HG02571 (cell line): ENCODE measurements around the gene CADPS2.
"Not testable (repeated sequence)": the region's sequence is repeated elsewhere in the genome, so short reads cannot be mapped to it uniquely, and the experiment has no call there.

Experiments
- ATAC-seq: cut with Tn5 transposase; IDR thresholded peaks from one replicate; pipeline ENCODE4 v1.9.1; 2021; ENCODE audit warnings: mild to moderate bottlenecking, moderate library complexity; ENCODE audit not compliant: unreplicated experiment

Gene CADPS2

GRCh38 chr7:122717356-122718089 is 168.7 kb downstream of the CADPS2 start:
- ATAC-seq, result no peak

DNA sequence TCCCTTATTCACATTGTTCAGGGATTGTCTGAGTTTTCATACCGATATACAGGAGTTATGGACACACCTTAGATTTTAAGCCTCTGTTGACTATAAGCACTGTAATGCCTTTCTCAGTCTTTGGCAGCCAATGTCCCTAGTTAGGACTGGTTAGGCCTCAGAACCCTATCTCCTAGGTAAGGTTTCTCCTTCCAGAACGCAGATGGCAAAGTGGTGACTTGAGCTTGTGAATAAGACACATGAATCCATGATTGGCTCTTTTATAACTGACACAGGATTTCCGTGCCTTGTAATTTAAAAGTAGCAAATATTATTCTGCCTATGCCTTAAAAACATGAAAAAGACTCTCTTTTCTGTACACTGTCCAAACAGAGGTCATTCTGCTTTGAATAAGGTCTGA is 171.1 kb downstream of the CADPS2 start:
- ATAC-seq, result no peak

- no peak for ATAC-seq
Measured at GRCh38 chr7:122710916-122711315, 175.3 kb downstream of the CADPS2 start.

DNA sequence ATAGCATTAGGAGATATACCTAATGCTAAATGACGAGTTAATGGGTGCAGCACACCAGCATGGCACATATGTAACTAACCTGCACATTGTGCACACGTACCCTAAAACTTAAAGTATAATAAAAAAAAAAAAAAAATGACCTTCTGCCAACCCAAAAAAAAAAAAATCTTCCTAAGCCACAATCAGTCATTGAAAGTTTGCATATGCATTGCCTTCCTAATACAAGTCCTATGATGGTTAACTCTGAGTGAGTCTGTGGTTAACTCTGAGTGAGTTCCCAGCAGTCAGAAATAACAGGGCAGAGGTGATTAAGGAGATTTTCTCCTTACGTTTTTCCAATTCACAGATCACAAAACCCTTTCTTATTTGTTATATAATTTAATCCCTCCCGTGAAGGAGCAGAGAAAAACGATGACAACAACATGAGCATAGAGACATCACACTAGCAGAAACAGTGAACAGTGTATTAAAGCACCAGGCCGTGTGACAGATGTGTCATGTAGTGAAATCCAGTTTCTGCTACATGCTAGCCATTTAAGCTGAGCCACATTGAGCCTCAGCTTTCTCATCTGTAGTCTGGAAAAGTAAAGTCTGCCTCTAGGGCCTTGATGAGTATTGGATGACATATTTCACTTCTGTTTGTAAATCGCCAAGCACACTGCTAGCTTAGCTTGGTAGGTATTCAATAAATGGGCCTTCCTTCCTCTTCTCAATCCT is 176.2 kb downstream of the CADPS2 start:
- no peak for ATAC-seq

DNA sequence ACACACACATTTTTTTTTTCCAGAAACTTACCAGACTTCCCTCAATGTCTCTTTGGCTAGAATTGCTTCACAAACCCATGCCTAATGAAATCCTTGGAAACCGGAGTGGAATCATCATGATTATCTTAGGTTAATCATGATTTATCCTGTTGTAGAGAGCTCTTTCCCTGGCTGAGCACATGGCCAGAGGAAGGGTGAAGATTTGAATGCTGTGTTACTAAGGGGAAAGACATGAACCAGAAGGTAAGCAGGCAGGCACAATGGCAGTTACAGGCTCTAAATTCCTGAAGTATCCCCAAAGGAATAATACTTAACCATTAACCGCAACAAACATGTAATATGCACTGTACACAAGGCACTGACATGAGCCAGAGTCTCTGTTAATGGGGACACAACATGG is 179.4 kb downstream of the CADPS2 start:
- ATAC-seq, result no peak

DNA sequence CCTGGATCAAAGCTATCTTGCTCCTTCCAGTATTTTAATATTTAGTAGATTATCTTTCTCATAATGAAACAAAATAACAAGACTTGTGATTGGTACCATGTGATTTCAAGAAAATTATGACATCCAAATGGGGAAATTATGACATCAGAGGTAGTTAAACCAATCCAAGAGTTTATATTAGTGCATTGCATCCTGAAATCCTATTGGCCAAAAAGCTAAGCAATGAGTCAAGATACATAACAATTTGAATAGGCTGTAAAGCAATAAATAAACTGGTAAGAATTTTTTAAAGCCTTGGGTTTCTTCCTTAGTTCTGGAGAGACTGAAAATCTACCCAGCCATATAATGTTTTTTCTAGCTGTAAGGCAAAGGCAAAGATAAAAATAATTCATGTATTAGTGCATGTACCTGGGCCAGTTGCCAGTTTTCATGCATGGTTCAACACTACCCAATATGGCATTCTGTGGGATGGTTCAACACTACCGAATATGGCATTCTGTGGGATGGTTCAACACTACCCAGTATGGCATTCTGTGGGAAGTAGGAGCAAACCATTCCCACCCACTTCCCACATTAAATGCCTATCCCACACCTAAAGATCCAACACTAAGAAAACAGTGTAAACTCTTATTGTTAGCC is 183.3 kb downstream of the CADPS2 start, which contains the start of gene RNF148:
Gene RNF148 (minus strand): TSS at position 51 of the 639 bp plus-strand sequence. CDS start 172 bp downstream, outside the sequence.
- ATAC-seq, result no peak

DNA sequence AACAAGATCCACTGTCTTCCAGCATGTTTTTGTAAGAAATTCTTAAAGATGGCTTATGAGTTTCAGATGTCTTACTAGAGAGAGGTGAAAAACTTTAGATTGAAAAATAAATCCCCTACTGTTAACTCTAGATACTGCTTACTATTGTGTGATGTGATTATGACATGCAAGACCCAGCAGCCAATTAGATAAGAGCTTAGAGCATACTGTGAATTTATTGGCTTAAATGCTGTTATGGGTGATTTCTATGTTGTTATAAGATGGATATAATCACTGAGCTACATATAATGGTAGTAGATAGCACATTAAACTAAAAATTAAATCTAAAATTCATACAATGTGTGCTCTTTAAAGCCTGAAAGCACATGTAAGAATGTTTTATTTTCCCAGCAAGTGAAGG is 187.2 kb downstream of the CADPS2 start, which contains the start of gene RNF133:
Gene RNF133 (minus strand): TSS at position 101 of the 400 bp plus-strand sequence. CDS start 199 bp downstream, outside the sequence.
- no peak for ATAC-seq

DNA sequence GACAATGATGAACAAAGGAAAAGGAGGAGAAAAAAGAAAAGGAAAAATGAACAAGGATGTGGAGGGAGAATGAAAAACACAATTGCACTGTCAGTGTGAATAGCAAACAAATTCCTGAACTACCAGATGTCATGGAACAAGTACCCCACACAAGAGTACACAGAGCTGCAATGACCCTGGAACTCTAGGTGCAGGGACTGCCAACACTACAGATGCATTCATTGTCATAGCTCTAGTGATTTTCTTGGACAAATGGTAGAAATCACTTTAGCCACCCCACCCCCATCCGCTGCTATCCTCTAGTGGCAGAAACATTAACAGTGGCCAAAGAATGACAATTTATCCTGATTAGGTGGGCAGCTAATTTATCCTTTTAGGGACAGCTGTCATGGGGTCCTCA is 190.4 kb downstream of the CADPS2 start:
- no peak for ATAC-seq

DNA sequence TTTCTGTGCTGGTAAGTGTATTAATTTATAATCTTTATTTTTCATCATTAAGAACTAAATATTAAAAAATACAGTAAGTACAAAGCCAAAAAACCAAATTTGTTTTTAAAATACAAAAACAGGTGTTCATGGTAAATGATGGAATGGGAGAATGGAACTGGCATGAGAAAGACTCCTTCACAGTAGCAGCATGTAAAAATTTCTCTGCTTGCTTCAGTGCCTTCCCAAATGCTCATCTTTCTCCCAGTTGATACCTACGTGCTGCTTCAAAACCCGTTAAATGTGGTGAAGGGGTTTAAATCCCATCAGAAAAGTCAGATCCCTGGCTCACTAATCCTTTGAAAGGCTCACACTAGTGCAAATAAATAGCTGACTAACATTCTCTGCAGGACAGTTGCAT is 191.6 kb downstream of the CADPS2 start:
- ATAC-seq, result no peak

DNA sequence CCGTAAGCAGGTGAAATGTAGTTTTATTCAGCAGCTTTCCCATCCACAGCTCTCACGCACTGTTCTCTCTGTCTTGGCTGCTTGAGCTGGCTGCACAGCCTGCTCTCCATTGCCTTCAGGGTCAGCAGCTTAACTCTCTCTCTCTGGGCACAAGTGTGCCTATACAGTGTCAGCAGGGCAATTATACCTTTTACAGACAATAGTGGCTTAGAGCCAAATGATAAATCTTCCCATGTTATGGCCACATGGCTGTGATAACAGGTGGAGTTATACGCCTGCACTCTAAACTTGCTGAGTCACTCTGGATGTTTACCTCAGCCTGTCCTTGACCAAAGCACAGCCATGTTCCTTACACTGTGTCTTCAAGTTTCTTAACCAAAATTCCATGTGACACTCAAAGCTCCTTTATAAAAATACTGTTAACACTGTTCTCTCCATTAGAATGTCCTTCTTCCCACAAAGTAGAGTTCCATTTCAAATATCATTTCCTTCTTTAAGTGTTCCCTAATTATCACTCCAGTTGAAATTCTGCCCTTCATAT is 193.4 kb downstream of the CADPS2 start:
- ATAC-seq, result no peak

- ATAC-seq, result no peak
Measured at GRCh38 chr7:122691569-122692235, 194.6 kb downstream of the CADPS2 start.

DNA sequence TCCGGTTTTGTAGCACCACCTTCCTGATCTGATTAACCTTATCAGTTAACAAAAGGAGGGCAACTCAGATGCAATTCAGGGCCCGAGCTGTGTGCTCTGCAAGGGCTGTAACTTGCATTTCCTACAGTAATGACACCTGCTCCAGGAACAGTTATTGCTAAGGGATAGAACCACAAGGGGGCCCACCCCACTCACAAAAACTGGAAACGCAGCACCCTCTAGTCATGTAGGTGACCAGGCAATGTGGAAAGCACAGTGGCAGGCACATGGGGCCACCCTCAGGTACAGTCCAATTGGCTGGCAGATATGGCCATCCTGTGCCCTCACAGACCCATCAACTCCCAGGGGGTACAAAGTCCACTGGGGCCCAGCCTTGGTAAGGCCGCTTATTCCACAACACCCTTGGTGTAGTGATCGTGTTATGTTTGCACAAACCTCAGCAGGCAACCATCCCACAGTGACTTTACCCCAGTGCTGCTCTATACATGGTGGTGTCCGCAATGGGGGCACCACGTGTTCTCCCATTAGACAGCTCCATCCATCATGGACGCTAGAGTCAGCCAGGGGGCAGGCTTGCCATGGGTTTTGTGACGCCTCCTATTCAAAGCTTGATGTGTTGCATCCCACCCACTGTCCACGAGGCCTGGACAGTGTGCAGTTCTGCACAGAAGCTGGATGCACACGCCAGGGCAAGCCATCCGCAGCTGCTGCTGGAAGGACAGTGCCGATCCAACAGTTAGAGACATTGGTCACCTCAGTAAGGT is 196.7 kb downstream of the CADPS2 start:
- ATAC-seq, result no peak

DNA sequence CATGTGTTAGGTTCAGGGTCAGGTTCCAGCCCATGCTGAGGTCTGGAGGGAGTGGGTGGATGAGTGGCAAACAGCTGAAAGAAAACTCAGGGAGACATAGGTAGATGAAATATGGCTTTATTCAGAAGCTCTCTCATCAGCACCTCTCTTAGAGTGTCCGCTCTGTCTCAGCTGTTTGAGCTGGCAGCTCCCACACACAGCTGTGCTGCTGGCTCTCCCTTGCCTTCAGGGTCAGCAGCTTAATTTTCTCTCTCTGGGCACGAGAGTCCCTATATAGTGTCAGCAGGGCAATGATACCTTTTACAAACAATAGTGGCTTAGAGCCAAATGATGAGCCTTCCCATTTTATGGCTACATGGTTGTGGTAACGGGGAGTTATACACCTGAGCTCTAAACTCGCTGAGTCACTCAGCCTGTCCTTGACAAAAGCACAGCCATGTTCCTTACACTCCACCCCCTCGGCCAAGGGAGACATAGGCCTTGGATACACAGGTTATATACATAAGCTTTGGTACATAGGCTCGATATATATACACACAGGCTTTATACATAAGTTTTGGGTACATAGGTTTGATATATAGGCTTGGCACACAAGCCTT is 197.8 kb downstream of the CADPS2 start:
- no peak for ATAC-seq

DNA sequence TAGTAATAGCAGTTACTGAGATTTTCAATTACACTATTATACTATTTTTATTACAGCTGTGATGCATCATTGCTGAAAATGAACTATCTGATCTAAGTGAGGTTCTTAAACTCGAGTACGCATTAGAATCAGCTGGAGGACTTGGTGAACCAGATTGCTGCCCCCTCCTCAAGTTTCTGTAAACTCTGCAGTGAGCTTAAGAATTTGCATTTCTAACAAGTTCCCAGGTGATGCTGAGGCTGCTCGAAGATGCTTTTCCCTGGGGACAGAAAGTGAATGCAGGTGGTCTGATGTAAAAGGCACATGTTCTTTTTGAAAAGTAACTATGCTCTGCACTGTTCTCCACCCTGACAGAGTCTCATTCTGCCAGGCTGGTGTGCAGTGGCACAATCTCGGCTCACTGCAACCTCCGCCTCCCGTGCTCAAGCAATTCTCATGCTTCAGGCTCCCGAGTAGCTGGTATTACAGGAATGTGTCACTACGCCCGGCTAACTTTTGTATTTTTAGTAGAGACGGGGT is 199.8 kb downstream of the CADPS2 start:
- ATAC-seq, result no peak

GRCh38 chr7:122684504-122684903 is 201.8 kb downstream of the CADPS2 start:
- no peak for ATAC-seq

DNA sequence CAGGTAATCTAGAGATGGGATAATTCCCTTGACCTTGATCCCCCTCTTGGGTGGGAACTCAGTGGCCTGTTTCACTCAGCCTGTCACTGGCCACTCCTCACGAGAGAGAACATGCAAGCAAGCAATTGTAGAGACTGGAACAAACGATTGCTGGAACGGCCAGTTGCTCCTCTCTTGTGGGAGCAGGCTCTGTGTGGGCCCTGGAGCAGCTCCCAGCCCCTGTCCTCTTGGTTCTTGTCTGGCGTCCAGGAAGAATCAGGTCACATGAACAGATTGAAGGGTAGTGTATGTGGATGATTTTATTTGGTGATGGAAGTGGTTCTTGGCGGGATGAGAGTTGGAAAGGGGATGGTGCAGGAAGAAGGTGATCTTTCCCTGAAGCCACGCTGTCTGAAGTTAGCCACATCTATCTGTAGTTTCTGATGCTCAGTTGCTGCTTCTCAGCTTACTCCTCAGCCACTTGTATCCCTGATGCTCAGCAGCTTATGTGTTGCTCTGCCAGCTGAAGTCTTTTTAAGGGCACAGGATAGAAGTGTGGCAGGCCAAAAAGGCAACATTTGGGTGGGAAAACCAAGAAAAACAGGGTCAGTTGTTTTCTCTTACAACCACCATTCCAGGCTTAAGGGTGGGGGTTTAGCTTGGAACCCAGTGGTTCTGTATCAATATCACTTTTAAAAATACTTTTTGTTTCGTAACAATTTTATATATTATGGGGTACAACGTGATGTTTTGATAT is 203.3 kb downstream of the CADPS2 start:
- no peak for ATAC-seq

GRCh38 chr7:122681186-122681585 is 205.1 kb downstream of the CADPS2 start:
- ATAC-seq, result not testable (repeated sequence)

- no peak for ATAC-seq
Measured at GRCh38 chr7:122679813-122680212, 206.4 kb downstream of the CADPS2 start.

DNA sequence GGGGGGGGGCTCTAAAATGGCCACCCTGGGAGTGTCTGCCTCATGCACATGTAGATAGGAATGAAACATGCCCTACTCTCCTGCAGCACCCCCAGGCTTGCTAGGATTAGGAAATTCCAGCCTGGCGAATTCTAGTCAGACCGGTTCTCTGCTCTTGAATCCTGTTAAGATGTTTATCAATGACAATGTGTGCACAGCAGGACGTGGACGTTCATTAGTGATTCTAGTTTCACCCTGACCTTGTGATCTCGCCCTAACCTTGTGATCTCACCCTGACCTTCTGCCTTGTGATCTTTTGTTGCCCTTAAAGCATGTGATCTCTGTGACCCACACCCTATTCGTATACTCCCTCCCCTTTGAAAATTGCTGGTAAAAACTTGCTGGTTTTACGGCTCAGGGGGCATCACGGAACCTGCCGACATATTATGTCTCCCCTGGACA is 207.0 kb downstream of the CADPS2 start:
- not testable (repeated sequence) for ATAC-seq
